ENCODE measurements around the gene PARD6G.

The PARD6G gene

GRCh38 chr18:80210312-80211083 lies 36.8 kb downstream of the PARD6G start:
- DNase-seq (ENCODE audit: low read depth) = no peak

- no peak for DNase-seq (ENCODE audit: low read depth)
Measured at GRCh38 chr18:80208620-80209019, 38.7 kb downstream of the PARD6G start.

- DNase-seq (ENCODE audit: low read depth) = no peak
Measured at GRCh38 chr18:80205294-80205693, 42.0 kb downstream of the PARD6G start.

GRCh38 chr18:80204142-80204541 lies 43.2 kb downstream of the PARD6G start:
- DNase-seq (ENCODE audit: low read depth) = no peak

GRCh38 chr18:80203249-80203648 lies 44.1 kb downstream of the PARD6G start:
- no peak for DNase-seq (ENCODE audit: low read depth)

GRCh38 chr18:80202264-80202998 lies 44.9 kb downstream of the PARD6G start:
- DNase-seq (ENCODE audit: low read depth) = no peak

- no peak for DNase-seq (ENCODE audit: low read depth)
Measured at GRCh38 chr18:80201739-80202138, 45.6 kb downstream of the PARD6G start.

GRCh38 chr18:80200932-80201672 lies 46.2 kb downstream of the PARD6G start:
- DNase-seq (ENCODE audit: low read depth) = no peak

GRCh38 chr18:80200171-80200931 lies 47.0 kb downstream of the PARD6G start:
- no peak for DNase-seq (ENCODE audit: low read depth)

GRCh38 chr18:80198994-80199748 lies 48.1 kb downstream of the PARD6G start:
- no peak for DNase-seq (ENCODE audit: low read depth)

GRCh38 chr18:80198391-80198790 lies 48.9 kb downstream of the PARD6G start:
- DNase-seq (ENCODE audit: low read depth) = no peak

GRCh38 chr18:80197528-80197927 lies 49.8 kb downstream of the PARD6G start:
- no peak for DNase-seq (ENCODE audit: low read depth)

GRCh38 chr18:80196528-80197320 lies 50.6 kb downstream of the PARD6G start:
- no peak for DNase-seq (ENCODE audit: low read depth)

GRCh38 chr18:80194874-80195570 lies 52.3 kb downstream of the PARD6G start:
- no peak for DNase-seq (ENCODE audit: low read depth)

- no peak for DNase-seq (ENCODE audit: low read depth)
Measured at GRCh38 chr18:80193701-80194100, 53.6 kb downstream of the PARD6G start.

- no peak for DNase-seq (ENCODE audit: low read depth)
Measured at GRCh38 chr18:80192653-80193385, 54.5 kb downstream of the PARD6G start.

- DNase-seq (ENCODE audit: low read depth) = no peak
Measured at GRCh38 chr18:80191907-80192652, 55.2 kb downstream of the PARD6G start.

GRCh38 chr18:80191264-80191663 lies 56.0 kb downstream of the PARD6G start:
- no peak for DNase-seq (ENCODE audit: low read depth)
